NCI-H128 (cell line): Measurements from ENCODE around the gene GPR148.

Experiments used
- DNase-seq: peaks from one replicate; lab custom pipeline; 2025; ENCODE audit not compliant: unreplicated experiment; lab: John Stamatoyannopoulos, UW

The GPR148 gene

DNA sequence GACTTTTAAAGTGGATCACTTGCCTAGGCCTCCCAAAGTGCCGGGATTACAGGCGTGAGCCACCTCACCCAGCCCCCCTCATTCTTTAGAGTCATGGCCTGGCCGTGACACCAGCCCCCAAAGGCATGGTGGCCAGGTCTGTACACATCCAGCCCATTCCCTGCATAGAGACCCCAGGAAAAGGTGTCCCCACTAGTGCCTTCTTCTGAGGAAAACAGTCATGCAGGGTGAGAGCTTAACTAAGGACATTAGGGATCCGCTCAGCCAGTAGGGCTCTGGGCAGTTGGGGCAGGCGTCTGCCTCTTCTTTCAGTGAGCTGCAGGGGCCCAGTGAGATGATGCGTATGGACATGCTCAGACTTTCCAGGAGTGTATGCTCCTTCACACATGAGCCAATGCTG is 20.8 kb downstream of the GPR148 start:
- no peak for DNase-seq

DNA sequence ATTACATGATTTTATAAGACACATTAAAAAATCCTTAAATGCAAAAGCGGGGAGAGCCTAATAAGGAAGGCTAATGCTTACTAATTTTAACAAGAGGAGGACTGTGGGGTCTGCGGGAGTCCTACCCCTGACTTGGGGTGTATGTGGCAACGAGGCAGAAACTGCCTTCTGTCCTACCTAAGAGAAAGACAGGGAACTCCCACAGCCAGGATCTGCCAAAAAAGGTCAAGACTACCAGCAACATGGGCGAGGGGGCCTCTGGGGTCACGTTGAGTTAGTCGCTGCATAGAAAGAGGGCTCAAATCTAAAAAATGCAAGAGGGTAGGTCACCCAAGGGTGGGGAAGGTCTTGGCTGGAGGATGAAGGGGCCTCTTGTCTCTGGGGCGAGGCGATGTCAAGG is 25.9 kb downstream of the GPR148 start:
- DNase-seq, result no peak

DNA sequence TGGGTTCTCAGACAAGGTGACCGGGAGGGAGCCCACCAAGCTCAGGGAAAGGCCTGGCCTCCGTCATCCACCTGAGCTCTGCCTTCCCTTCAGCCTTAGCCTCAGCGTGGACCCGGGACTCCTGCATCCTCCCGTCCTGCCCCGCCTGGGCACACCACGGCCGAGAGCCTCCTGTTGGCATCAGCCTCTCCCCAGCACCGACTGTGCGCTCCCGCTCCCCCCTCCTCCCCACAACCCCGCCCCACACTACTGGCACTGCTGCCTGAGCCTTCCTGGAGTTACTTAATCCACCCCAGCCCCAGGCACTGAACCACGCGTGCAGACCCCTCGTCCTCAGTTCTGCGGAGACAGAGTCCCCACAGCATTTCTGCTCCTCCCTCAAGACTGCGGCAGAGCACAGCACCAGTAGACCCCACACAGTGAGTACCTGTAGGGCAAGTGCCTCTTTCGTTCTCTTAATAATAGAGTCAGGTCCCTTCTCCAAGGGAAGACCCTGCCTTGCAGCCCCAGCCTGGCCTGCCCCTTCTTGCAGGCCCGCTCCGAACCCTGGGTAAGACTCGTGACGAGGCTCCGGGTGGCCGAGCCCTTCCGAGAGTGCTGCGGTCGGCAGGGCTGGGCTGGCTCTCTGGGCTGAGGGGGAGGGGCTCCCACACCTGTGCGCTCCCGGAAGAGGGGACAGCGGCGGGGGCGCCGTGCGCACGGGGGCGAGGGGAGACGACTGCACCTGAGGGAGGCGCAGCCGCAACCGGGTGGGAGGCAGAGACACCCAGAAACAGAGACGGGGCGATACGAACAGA is 26.6 kb downstream of the GPR148 start, which contains the start of gene AMER3:
TSS of gene AMER3 (plus strand) at position 285 of the 797 bp plus-strand sequence. CDS start 6,533 bp downstream, outside the sequence.
- peak; percentile 21 for DNase-seq

DNA sequence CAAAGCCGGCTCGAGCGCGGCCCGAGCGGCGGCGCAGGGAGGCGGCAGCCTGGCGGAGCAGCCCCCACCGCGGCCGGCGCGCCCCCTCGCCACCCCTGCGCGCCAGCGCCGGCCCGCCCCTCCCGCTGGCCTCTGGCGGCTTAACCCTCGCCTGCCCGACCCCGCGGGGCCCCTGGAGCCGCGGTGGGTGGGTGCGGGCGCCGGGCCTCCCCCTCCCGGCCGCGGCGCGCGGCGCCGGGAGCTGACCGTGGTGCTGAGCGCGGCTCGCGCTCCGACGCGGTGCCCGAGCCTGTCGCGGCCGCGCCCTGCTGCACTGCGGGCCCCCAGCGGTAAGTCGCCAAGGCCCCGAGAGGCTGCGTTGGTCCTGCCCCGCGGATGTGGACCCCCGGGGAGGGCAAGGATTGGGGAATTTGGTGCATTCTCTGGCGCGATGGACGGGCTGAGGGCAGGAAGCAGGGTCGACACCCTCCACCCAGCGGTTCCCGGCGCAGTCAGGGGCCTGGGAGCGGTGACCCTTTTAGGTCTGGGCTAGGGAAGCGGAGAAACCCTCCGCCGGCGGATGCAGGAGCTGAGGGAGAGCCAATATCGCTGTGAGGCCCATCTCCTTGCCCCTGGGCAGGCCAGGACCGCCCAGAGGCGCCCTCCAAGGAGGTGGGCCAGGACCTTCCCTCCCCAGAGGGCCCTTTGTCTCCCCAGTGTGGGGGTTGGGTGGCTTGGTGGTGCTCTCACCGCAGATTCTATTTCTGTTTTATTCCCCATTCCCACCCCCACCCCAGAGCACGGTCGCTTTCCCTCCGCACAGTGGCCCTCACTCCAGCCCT is 27.4 kb downstream of the GPR148 start:
- DNase-seq, result no peak

DNA sequence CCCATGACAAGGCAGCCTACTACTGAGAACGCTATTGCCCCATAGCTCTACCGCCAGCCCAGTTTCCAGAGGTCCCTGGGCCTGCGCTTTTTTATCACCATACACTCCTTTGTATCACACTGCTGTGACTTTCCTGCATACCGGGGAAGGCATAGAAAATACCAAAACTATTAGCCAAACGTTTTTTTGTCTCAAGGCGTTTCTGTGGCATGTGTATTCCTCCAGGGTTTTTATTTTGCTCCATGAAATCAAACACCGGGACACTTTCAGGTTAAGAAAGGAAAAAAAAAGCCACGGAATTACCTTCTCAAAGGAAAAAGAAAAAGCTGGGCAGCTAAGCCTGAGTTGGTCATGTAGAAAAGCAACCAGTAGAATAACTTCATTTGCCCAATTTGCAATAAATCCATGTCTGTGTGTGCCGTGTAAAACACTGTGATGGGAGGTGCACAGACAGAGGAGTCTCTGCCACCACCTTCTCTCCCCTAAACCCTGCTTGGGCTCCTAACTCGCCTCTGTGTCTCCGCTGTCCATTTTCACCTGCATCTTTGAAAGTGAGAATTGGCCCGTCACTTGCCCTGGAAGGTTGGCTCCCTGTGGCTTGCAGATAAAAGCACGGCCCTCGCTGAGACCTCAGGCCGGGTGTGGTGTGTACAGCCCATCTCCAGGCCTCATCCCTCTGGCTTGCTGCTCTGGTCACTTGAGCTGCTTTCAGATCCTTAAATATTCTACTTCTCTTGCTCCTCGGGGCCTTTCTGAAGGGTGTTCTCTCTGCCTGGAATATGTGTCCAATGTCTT is 28.2 kb downstream of the GPR148 start:
- no peak for DNase-seq

DNA sequence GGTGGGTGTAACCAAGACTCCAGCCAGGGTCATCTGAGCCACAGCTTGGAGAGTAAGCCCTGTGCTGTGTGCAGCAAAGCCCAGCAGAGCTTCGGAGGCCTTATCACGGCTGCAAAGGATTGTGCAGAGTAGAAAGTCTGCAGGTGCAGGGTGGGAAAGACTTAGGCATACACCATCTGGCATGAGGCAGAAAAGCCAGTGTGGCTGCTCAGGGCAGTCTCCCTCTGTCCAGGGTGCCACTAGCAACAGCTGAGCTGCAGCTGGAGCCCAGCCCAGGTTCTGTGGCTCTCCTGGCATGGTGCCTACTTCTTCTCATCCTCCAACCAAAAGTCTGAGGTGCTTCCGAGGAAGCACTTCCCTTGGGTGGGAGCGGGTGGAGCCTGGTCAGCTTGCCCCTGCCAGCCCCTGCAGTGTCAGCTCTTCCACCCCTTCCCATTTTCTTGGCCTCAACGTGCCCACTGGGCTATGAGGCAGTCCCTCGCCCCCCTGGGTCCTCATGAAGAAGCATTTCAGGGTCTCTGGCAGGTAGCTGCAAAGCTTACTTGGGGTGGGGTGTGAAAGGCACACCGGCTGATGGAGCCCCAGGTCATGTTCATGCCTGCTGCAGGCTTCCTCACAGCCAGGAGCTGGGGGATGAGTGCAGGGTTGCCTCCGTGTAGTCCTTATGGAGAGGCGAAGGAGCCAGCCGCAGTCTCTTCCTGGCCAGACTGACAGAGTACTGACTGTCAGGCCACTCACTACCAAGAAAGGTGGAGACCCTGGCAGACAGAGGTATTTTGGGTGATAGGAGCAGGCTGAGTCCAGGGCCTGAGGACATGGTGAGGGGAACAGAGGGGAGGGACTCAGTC is 31.3 kb downstream of the GPR148 start:
- DNase-seq, result no peak

DNA sequence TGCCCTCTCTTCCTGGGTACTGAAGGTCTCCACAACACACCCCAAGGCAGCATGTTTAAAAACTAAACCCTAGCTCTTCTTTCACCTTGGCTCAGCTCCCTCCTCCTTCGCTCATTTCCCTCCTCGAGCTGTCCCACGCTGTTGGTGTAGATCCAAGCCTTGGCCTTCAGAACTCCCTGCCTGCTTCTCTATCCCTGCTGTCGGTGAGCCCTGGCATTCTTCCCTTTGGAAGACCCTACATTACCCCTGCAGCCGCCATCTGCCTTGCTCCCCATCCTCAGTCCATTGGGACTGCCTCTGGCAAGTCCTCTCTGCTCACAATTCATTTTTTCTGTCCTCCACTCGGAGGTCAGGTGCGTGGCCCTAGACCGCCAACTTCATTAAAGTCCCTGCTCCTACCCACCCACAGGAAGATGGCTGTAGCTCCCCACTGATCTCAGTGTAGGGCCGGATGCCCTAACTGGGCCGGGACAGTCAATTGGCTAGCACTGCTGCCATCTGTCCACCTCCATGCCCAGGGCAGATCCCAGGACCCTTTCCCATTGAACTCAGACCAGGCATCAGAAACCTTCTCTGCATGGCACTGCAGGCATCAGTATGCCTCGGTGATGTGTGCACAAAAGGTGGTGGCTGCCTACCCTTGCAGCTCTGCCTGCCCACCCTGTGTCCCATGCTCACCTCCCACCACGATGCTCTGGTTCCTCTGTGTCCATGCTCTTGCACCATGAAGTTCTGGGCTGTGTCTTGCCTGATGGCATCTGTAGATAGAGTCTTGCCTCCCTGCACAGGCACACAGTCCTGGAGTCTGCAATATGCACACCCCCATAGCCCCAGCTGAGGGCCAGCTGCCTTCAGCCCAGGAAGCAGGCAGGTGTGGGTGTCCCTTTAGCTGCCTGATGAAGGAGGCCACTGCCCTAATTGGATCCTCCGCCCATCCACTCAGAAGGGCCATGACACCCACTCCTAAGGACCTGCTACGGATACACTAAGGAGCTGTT is 32.2 kb downstream of the GPR148 start:
- DNase-seq, result no peak

DNA sequence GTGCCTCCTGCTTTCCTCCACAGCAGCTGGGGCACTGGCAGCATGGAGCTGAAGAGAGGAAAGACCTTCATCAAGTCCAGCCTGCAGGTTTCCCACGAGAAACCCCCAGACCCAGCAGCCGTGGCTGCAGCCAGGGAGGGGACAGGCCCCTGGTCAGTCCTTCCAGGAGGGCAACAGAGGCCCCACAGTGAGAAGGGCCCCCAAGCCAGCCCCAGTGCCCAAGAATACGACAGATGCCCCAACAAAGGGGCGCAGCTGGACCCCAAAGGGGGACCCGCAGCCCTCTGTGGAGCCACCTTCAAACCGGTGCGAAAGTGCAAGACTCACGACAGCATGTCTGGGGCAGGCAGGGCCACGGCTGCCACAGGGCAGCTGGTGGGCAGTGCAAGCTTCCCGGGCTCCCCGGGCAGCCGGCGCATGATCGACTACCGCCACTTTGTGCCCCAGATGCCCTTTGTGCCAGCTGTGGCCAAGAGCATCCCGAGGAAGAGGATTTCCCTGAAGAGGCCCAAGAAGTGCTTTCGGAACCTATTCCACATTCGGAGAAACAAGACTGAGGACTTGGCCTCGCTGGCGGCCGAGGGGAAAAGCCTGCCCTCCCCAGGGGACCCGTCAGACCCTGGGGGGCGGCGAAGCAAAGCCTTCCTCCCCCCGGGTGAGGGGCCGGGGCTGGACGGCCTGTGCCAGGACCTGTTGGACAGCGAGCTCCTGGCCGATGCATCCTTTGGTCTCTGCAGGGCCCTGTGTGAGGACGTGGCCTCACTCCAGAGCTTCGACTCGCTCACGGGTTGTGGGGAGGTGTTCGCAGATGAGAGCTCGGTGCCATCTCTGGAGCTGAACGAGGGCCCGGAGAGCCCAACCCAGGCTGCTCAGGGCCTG is 33.4 kb downstream of the GPR148 start:
- DNase-seq, result no peak

DNA sequence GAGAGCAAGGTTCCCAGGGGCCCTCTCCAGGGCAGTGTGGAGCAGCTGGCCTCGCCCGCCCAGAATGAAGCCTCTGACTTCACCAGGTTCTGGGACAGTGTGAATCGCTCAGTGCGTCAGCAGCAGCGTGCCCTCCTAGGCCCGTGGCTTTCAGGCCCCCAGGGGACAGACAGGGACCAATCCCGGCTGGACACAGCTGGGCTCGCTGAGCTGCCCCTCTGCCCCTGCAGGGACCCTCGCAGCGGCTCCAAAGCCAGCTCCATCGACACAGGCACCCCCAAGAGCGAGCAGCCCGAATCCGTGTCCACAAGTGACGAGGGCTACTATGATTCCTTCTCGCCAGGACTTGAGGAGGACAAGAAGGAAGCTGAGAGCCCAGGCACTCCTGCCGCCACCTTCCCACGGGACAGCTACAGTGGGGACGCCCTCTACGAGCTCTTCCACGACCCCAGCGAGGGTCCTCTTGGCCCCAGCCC is 34.1 kb downstream of the GPR148 start:
- DNase-seq, result no peak

DNA sequence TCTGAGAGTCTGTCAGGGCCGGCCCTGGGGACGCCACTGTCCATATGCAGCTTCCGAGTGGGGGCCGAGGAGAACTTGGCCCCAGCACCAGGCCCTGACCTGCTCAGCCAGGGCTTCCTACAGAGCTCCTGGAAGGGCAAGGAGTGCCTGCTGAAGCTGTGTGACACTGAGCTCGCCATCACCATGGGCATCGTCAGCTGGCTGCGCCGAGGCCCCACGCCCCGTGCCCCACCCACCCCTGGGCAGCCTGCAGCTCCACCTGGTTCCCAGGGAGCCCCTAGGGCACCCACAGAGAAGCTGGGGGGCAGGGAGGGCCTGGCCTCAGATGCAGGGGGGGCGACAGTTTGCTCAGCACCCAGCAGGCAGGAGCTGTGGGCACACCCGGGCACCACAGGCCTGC is 34.5 kb downstream of the GPR148 start:
- DNase-seq, result no peak

DNA sequence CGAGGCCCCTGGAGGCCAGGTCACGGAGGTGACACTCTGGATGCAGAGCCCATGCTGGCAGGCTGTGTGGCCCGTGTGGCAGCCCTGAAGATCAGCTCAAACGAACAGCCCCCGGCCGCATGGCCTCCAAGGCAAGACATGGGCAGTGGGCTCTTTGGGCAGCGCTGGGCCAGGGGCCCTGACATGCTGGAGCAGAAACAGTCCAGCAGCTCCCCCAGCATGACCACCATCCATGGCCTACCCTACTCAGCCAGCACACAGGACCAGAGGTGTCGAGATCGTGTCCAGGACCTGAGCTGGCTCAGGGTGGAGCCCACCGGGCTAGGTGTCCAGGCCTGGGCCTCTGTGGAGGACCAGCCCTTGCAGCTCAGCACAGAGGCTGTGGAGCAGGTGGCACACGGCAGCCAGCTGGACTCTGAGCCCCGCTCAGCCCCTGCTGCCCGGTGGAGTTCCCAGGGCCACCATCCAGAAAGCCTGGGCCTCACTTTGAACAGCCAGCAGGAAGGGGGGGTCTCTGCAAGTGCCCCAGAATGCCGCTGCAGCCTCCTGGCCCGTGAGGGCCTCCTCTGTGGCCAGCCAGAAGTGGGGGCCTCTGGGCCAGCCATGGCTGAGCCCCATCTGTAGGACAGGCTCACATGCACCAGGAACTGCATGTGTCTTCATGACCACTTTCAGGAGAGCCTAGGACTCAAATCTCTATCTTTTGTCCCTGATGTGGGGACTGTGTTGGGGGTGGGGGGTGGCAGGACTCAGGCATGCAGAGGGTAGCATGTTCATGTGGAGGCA is 35.4 kb downstream of the GPR148 start:
- no peak for DNase-seq

DNA sequence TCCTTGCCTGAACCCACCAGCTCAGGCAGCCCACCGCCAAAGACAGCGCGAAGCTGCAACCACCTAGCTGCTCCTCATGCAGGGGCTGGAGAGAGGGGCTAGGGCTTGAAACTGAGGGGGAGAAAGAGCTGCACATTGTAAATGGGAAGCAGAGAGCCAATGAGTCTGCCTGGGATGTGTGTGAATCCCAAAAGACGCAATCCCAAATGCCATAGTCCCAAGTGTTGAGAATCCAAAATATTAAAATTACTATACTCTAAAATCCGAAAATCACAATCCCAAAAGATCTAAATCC is 35.9 kb downstream of the GPR148 start:
- DNase-seq, result no peak

DNA sequence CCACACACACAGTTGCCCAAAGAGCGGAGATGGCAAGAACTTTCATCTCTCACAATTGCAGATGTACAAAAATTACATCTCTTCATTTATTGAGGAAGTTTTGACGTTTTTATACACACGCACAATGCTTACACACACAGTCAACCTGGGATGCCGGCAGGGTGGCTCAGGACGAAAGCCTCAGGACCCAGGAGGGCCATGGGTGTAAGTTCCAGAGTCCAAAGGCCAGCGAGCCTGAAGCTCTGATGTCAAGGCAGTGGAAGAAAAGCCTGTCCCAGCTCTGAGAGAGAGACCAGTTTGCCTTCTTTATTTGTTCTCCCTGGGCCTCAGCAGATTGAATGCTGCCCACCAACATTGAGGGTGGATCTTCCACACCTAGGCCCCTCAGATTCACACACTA is 36.6 kb downstream of the GPR148 start:
- no peak for DNase-seq

DNA sequence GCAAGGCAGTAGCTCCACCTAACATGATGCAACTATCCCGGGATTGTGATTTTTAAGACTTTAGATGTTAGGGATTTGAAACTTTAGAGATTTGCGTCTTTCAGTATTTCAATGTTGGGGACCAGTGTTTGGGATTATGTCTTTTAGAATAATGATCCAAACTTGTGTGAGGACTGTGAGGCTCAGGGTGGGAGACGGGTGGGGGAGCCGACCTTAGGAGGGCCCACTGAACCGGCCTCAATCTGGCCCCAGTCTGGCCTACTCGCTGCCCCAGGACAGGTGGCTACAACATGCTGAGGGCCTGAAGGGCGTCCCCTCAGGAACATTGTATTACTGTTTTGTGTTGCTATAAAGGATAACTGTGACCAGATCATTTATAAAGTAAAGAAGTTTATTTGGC is 37.2 kb downstream of the GPR148 start:
- DNase-seq, result no peak

DNA sequence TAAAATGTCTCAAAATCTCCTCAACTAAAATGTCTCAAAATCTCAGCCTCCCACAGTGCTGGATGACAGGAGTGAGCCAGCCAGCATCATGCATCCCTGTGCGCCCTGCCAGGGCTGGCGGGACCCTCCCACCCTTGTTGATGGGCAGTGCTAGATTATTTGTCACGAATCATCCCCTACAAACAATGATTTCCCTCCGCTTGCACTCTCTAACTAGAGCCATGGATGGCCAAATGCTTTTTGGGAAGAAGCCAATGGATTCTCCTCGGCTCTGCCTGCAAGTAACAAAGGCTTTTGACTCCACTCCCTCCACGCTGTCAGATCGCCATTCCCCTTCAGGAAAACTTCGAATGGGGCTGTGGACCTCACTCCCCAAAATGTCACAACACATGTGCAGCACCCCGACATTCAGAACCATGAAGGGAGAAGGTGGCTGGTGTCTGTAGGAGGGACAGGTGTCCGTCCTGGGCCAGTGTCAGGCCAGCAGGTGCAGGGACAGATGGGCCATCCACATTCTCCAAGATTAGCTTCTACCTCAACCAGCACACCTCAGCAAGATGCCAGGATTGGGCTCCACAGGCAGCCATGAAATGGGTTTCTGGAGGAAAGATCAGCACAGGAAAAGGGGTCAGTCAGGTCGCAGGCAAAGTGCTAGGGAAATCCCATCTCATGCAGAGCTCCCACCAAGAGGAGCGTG is 38.0 kb downstream of the GPR148 start:
- no peak for DNase-seq

DNA sequence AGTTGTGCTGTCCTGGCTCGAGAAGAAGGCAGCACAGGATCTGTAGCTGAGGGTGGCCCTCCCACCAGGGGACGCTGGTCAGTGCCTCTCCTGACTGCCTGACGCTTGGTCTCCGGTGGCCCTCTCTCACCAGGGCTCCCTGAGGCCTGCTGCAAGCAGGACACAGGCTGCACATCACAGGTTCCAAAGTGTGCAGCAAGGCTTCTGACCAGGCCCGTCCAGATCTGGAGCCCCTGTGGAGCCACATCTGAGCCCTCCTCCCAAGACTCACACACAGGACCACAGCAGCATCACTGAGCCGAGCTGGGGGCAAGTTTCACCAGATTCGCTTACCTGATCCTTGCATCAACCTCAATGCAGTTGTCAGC is 38.5 kb downstream of the GPR148 start:
- DNase-seq, result no peak

DNA sequence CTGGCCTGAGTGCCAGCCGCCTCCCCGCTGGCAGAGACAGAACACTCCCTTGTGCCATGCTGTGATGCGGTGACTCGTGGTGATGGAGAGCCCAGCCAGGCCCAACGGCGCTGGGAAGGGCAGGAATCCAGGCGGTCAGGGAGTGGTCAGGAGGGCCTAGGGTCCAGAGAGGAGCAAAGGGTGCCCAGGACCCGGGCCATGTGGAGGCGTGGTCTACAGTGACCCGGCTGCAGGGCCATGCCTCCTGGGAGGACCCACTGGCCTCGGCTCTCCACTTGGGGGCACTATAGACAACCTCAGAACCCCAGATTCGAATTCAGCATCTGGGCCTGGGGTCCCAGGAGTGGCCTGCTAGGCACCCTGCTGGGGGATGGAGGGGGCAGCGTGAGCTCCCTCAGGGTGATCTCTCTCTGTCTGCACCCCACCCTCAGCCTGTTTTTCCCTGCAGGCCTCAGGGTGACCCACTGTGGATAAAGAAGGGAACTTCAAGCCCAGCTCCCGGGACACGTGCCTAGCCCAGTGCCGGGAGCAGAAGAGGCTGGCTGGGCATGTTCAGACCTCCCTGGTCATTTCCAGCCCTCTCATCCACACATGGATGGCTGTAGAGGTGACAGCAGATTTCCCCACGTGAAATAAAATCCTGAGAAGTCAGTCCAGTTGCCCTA is 39.5 kb downstream of the GPR148 start:
- no peak for DNase-seq
